ENCODE data around the gene TEX19.

Gene TEX19, protein sequence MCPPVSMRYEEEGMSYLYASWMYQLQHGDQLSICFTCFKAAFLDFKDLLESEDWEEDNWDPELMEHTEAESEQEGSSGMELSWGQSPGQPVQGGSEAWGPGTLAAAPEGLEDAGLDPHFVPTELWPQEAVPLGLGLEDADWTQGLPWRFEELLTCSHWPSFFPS

DNA sequence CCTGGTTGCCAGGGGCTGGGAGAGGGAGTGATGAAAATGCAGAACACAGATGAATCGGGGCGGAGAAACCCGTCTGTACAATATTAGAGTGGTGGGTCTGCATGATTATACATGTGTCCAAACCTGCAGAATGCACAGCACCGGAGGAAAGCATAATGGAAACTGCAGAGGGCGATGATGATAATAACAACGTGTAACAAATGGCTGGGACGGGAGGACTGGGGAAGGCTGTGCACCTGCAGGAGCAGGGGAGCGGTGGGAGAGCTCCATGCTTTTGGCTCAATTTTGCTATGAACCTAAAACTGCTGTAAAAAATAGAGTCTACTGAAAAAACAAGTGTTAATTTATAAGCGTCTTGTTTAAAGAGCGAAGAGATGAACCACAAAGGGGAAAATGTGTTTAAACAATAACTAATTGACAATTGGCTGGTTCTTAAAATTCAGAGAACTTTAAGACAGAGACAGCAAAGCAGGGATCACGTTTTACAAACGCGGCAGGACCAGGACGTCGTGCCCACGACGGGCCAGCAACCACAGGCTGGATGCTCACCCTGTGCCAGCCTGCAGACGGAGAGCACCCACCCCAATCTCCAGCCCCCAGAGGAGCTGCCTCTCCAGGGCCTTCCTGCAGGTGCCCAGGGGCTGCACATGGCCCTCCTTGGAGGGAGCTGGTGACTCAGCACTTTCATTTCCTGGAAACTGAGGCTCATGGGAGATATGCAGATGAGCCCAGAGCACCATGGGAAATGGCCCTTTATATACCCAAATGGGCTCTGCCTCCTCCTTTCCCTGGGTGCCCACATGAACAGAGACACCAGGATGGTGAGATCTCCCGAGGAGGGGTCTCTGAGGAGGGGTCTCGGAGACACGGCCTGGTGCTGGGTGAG is at the start of gene TEX19:
Gene TEX19, plus strand, starts transcription at position 783 of the 886 bp plus-strand sequence. CDS start 2,904 bp downstream, outside the sequence.
- Histone ChIP-seq H3K36me3 (replicated peaks) (no peaks in the 10 kb centered on the region), H3K27me3 (replicated peaks) (no peaks in the 10 kb centered on the region), H3K27ac (no peak within 1 kb of the TSS), H3K4me3 (ENCODE audit: low read depth, low read length) (no peak within 1 kb of the TSS)
- in situ Hi-C loops (cut with HindIII; ENCODE audit: low pct_ligation_motif_present, low sequenced_read_pairs): no loop called here
- TF ChIP-seq, protein P1, sequence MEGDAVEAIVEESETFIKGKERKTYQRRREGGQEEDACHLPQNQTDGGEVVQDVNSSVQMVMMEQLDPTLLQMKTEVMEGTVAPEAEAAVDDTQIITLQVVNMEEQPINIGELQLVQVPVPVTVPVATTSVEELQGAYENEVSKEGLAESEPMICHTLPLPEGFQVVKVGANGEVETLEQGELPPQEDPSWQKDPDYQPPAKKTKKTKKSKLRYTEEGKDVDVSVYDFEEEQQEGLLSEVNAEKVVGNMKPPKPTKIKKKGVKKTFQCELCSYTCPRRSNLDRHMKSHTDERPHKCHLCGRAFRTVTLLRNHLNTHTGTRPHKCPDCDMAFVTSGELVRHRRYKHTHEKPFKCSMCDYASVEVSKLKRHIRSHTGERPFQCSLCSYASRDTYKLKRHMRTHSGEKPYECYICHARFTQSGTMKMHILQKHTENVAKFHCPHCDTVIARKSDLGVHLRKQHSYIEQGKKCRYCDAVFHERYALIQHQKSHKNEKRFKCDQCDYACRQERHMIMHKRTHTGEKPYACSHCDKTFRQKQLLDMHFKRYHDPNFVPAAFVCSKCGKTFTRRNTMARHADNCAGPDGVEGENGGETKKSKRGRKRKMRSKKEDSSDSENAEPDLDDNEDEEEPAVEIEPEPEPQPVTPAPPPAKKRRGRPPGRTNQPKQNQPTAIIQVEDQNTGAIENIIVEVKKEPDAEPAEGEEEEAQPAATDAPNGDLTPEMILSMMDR (IDR thresholded peaks at IDR 0.05; ENCODE audit: low read depth, low read length, missing control alignments): no peak
- DNase-seq: no peak

DNA sequence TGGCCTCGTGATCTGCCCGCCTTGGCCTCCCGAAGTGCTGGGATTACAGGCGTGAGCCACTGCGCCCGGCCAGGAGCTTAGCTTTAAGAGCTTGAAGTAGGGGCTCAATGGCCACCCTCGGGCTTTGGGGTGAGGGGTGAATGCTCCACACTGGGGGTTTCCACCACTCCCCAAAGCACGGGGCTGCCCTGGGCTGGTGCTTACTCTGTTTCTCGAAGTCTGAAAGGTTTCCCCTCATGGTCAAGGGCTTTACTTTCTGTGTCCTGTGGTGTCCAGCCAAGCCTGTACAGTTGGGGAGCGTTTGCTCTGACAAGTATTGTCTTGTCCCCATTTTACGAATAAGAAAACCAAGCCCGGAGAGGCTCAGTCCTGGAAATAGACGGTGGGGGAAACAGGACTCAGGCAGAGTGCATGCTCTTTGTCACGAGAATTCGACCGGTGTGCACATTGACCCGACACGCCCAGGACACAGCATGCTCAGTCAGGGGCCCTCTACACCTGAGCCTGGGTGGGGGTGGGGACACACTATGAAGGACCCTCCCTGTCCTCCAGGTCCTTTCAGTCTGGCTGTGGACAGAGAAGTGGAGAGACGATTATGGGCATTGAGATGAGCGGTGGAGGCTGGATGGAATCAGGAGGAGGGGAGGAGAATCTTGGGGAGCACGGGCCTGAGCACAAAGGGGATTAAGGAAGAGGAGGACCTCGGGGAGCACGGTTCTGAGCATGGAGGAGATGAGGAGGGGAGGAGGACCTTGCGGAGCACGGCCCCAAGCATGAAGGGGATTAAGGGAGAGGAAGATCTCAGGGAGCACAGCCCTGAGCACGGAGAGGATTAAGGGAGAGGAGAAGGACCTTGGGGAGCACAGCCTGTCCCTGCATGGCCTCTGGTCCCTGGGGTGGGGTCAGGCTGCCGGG is 49.1 kb upstream of the TEX19 start:
- H3K27me3 ChIP-seq (replicated peaks): peaks cover 13% of the 10 kb centered on the region
- TF ChIP-seq, protein P1 (IDR thresholded peaks at IDR 0.05; ENCODE audit: low read depth, low read length, missing control alignments): no peak
- no peak for DNase-seq
- H3K27ac ChIP-seq: no peak overlapping the region
- no peaks in the 10 kb centered on the region for H3K36me3 ChIP-seq (replicated peaks)
- no peak overlapping the region for H3K4me3 ChIP-seq (ENCODE audit: low read depth, low read length)
- in situ Hi-C loops (cut with HindIII; ENCODE audit: low pct_ligation_motif_present, low sequenced_read_pairs): no loop called here

DNA sequence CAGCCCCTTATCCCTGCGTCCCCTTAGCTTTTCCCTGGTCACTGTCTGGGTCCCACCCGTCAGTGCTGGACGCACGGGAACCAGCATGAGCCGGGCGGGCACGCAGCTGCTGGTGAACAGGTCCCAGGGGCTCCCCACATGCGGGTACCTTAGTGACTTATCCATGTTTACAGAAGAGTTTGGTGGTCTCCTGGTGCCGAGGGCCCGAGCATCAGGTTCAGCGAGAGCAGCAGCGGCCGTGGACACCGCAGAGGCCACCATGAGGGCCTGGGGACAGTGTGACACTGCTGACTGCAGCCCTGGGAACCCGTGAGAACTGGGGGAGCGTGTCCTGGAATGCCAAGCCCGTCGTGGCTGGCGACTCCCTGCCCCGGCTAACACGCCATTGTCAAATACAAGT is 48.2 kb upstream of the TEX19 start:
- Histone ChIP-seq H3K27ac (no peak overlapping the region), H3K36me3 (replicated peaks) (no peaks in the 10 kb centered on the region), H3K4me3 (ENCODE audit: low read depth, low read length) (no peak overlapping the region), H3K27me3 (replicated peaks) (peaks cover 19% of the 10 kb centered on the region)
- no peak for DNase-seq
- in situ Hi-C loops (cut with HindIII; ENCODE audit: low pct_ligation_motif_present, low sequenced_read_pairs): no loop called here
- TF ChIP-seq, protein P1 (IDR thresholded peaks at IDR 0.05; ENCODE audit: low read depth, low read length, missing control alignments): no peak

DNA sequence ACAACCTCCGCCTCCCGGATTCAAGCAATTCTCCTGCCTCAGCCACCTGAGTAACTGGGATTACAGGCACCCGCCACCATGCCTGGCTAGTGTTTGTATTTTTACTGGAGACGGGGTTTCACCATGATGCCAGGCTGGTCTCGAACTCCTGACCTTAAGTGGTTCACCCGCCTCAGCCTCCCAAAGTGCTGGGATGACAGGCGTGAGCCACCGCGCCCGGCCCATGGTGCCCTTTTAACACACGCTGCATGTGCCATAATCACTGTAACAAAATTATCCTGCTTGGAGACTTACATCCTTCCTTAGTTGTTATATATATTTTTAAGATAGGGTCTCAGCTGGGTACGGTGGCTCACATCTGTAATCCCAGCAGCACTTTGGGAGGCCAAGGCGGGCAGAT is 47.1 kb upstream of the TEX19 start:
- TF ChIP-seq, protein P1 (IDR thresholded peaks at IDR 0.05; ENCODE audit: low read depth, low read length, missing control alignments): no peak
- peaks cover 30% of the 10 kb centered on the region for H3K27me3 ChIP-seq (replicated peaks)

DNA sequence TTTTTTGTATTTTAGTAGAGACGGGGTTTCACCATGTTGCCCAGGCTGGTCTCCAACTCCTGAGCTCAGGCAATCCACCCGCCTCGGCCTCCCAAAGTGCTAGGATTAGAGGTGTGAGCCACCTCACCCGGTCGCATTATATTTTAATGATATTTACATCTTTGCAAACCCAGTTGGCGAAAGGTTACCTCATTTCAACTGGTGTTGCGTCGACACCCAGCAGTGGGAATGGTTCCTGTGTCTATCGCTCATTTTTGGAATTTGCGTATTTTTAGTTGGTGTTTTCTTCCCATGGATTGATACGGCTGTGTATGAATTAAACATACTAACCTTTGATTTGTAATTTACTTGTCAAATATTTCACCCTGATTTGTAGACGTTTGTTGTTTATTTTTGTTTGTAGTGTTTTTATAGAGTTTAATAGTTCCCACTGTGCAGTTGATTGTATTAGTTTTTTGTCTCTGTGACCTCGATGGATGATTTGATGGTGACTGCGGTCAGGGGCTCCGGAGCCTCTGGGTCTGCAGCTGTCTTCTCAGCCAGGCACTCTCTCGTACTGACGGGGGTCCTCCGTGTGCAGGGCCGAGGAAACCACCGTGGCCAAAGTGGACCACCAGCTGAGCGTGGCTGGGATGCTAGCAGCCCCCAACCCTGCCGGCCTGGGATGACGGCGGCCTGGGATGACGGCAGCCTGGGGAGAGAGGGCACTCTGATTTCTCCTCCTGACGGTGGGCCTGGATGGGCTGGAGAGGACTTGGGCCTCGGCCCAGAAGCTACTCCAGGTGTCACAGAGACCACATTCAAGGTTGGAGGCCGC is 45.6 kb upstream of the TEX19 start:
- TF ChIP-seq, protein P1 (IDR thresholded peaks at IDR 0.05; ENCODE audit: low read depth, low read length, missing control alignments): no peak
- H3K27ac ChIP-seq: no peak overlapping the region
- no peaks in the 10 kb centered on the region for H3K36me3 ChIP-seq (replicated peaks)
- H3K4me3 ChIP-seq (ENCODE audit: low read depth, low read length): no peak overlapping the region
- H3K27me3 ChIP-seq (replicated peaks): peaks cover 32% of the 10 kb centered on the region
- no peak for DNase-seq
- in situ Hi-C loops (cut with HindIII; ENCODE audit: low pct_ligation_motif_present, low sequenced_read_pairs): no loop called here

More for the DNA sequence above, 47.1 kb upstream of the TEX19 start:
- in situ Hi-C loops (cut with HindIII; ENCODE audit: low pct_ligation_motif_present, low sequenced_read_pairs): no loop called here
- H3K27ac ChIP-seq: no peak overlapping the region
- no peak overlapping the region for H3K4me3 ChIP-seq (ENCODE audit: low read depth, low read length)
- no peak for DNase-seq
- H3K36me3 ChIP-seq (replicated peaks): no peaks in the 10 kb centered on the region

All from brain microvascular endothelial cell (primary cell).